A204.1 (cell line): ENCODE data around the gene MB21D2.

Experiments
- FAIRE-seq: peaks from 2 replicates; lab custom pipeline; 2012; peaks lifted over from hg19 to GRCh38; lab: Jason Lieb, UNC

The MB21D2 gene

DNA sequence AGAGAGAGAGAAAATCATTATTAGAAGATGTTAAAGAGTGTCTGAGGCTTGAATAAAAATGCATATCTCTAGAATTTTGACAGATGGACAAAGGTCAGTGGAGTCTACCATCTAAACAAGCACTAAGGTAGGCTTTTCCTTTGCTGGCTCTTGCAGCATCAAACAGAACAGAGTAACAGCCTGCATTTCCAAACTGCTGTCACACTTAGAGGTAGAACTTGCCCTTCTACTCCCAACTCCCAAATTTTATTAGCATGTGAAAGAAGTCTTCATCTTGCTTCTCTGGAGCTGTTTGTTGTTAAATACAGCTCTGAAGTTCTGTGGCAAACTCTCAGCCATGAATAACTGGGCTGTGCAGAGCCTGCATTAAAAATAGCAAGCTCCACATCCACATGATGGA, 4.1 kb upstream of the MB21D2 start:
- FAIRE-seq = no peak

DNA sequence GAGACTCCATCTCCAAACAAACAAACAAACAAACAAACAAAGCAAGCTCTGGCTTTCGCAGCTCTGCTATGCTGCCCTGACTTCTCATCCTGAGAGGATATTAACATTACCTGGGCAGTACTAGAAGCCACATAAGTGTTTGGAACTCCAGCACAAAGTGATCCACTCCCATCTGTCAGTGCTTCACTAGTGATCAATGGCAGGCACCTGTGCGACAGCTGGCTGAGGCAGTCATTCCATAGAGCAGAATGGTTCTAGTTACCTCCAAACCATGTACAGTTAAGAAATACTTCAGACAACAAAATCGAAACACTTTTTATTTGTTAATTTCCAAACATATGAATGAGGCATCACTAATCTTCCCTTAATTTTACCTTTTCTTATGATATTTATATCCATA, 2.8 kb upstream of the MB21D2 start:
- FAIRE-seq = no peak

DNA sequence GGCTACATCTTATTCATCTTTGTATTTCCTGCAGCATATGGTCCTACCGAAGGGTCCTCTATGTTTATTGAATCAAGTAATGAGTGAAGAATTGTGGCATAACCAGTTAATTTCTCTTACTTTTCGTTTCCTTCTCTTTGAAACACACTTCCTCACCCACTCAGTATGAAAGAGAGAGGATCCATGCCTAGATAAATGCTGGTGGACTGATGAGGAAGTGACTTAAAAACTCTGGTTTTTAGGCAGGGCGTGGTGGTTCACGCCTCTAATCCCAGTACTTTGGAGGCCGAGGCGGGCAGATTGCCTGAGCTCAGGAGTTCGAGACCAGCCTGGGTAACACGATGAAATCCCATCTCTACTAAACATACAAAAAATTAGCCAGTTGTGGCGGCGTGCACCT, 2.2 kb upstream of the MB21D2 start:
- FAIRE-seq = no peak

DNA sequence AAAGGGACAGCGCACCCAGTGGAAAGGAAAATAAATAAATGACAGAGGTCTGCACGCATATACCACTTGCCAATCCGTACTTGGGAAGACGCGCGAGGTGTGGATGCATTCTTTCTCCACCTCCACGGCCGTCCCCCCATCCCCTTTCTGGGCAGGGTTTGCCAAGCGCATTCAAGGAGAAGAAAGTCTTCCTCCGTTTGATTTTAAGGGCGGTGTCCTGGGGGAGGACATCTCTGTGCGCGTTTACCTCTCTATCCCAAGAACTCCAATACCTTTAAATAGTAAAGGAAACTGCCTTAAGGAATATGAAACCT, 576 bp upstream of the MB21D2 start:
- no peak for FAIRE-seq

DNA sequence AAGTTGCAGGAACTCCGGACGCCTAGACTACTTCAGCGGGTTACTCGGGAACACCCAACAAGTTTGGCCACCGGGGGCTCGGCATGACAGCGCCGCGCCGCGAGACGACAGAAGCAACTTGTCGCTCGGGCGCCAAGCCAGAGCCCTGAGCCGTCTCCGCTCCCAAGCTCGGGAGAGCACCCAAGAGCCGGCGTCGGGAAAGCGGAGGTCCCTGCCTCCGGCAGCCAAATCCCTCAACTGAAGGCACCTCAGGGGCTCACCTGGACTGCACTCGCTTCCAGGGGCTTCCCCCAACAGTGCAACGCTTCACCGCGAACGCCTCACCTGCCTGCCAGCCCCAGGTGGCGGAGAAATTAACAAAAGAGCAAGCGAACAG, 640 bp downstream of the MB21D2 start:
- FAIRE-seq = no peak

DNA sequence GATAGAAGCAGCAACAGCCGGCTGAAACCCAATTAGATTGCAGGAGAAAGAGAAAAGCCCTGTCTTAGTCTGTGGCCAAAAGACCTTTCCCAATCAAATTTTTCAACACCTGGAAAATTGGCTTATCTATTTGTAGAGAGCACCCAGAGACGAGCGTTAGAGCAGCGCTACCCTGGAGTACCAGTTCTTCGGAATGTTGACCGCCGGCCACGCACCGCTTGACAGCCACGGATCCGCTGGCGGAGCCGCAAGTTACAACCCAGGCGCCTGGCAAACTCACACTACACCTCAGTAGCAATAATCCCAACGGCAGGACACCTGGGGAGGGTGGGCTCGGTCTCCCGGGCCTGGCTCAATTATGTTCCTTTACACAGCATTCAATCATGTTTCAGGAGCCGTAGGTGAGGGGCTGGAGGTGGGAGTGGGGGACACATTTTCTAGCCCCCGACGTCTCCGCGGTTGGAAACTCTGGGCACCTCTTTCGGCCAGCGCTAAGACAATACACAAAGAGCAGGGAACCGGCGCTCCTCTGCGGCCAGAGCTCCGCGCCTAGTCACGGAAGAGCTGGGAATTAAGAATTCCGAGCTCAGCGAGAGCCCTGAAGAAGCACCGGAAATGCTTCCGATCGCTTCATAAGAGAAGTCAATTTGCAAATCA, 1.2 kb downstream of the MB21D2 start:
- FAIRE-seq = no peak

DNA sequence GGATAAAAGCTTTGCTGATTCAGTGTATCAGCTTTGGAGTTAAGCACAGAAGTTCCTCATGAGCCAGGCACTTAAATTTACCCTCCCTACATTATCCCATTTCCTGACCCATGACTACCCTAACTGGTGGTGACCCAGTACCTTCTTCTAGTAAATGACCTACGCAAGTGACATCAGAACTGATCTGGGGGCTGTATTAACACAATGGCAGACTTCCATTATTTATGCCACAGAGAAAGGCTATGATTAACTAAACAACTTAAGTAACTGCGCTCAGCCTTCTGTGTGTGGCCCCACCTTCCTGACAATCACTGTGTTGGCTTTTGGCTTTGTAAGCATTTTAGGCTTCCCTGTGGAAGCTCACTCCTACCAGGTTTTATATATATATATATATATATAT, 1.9 kb downstream of the MB21D2 start:
- no peak for FAIRE-seq

GRCh38 chr3:192915304-192915703, 2.4 kb downstream of the MB21D2 start:
- no peak for FAIRE-seq

GRCh38 chr3:192914848-192915247, 2.8 kb downstream of the MB21D2 start:
- no peak for FAIRE-seq

GRCh38 chr3:192913540-192913939, 4.1 kb downstream of the MB21D2 start:
- FAIRE-seq = no peak

- no peak for FAIRE-seq
Measured at GRCh38 chr3:192911293-192911692, 6.4 kb downstream of the MB21D2 start.

GRCh38 chr3:192907784-192908183, 9.9 kb downstream of the MB21D2 start:
- FAIRE-seq = no peak

- FAIRE-seq = no peak
Measured at GRCh38 chr3:192906940-192907339, 10.7 kb downstream of the MB21D2 start.

DNA sequence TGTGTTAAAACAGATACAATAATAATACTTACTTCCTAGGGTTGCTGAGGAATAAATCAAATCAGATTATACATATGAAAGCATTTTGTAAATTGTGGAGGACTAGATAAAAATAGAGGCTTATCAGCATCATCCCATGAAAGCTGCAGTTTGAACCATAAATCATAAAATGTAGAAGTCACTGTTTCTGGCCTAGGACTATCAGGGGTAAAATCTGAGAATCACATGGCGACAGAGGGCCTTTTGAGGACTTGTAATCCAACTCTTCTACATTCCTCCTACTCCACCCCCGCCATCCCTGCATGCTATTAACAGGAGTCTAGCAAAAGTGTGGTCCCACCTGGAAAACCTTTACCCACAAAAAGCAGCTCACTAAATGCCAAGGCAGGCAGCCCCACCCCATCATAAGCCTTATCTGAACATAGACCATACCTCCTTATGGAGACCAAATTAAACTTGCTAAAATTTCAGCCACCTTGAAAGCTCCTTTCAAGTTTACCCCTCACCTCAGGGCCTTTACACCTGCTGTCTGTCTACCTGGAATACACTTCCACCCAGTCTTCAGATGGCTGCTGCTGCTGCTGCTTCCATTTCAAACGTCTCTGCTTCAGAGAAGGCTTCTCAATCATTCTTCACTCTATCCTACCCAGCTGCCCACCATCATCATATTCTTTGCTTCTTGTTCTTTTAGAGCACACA, 11.5 kb downstream of the MB21D2 start:
- FAIRE-seq = no peak

GRCh38 chr3:192904632-192905289, 12.9 kb downstream of the MB21D2 start:
- no peak for FAIRE-seq

GRCh38 chr3:192902549-192902948, 15.1 kb downstream of the MB21D2 start:
- FAIRE-seq = no peak

- FAIRE-seq = no peak
Measured at GRCh38 chr3:192901435-192901834, 16.2 kb downstream of the MB21D2 start.

GRCh38 chr3:192899540-192899982, 18.1 kb downstream of the MB21D2 start:
- FAIRE-seq = no peak

- no peak for FAIRE-seq
Measured at GRCh38 chr3:192897005-192897404, 20.7 kb downstream of the MB21D2 start.

DNA sequence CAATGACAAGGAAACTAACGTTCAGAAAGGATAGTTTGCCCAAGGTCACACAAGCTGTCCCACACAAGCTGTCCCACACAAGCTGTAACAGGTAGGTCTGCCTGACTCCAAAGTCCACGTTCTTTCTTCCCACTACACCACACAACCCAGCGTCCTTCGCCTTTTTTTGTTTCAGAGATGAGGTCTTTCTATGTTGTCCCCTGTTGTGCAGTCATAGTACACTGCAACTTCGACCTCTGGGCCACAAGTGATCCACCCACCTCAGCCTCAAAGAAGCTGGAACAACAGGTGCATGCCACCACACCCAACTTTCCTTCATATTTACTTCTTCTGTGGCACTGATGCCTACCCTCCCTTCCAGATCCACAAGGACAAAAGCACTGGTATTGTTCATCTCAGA, 21.4 kb downstream of the MB21D2 start:
- no peak for FAIRE-seq

GRCh38 chr3:192894676-192895075, 23.0 kb downstream of the MB21D2 start:
- FAIRE-seq = no peak

- no peak for FAIRE-seq
Measured at GRCh38 chr3:192892981-192893700, 24.5 kb downstream of the MB21D2 start.
